K562 (cell line): ENCODE data around the gene TCF4.

ENCODE experiments used
- ARHGAP35 ChIP-seq: fragments of 450-650 bp; IDR thresholded peaks from 2 replicates; pipeline ENCODE4 v1.6.1; 2018; ENCODE audit not compliant: partially characterized antibody
- ARID1B ChIP-seq: fragments of 450-650 bp; IDR thresholded peaks from 2 replicates; pipeline ENCODE4 v1.6.1; 2016; ENCODE audit warnings: antibody characterized with exemption, mild to moderate bottlenecking, inconsistent platforms
- CAMTA2 ChIP-seq: fragments of 250-450 bp; sonication (Bioruptor Pico); conservative IDR thresholded peaks from 2 replicates; pipeline ENCODE4 v1.5.1; 2022
- CREB1 ChIP-seq, 2 experiments: sonication (generic) in 1 of 2; formaldehyde crosslinking in 1 of 2; IDR thresholded peaks; 2 replicates each; pipeline versions ENCODE4 v1.6.1 to v1.8.0; 2012 to 2022; ENCODE audit warnings: inconsistent platforms in 1 of 2, mild to moderate bottlenecking in 1 of 2, missing genetic modification reagents in 1 of 2, moderate library complexity in 1 of 2
- FOXO4 ChIP-seq: fragments of 450-650 bp; formaldehyde crosslinking; IDR thresholded peaks from 2 replicates; pipeline ENCODE4 v1.4.0; 2020; ENCODE audit warnings: mild to moderate bottlenecking, moderate library complexity
- IRF9 ChIP-seq: fragments of 450-650 bp; IDR thresholded peaks from 2 replicates; pipeline ENCODE4 v1.6.1; 2016; ENCODE audit warnings: missing biosample characterization, missing genetic modification characterization
- PHF8 ChIP-seq: fragments of 200-600 bp; sonication (generic); IDR thresholded peaks from 2 replicates; pipeline ENCODE4 v1.6.1; 2012; ENCODE audit warnings: mixed run types, mild to moderate bottlenecking, inconsistent platforms, low read length, moderate library complexity, borderline replicate concordance
- RBM17 ChIP-seq: fragments of 200-400 bp; formaldehyde crosslinking; IDR thresholded peaks from 2 replicates; pipeline ENCODE4 v1.6.1; 2017; ENCODE audit warnings: low read depth, mild to moderate bottlenecking, low read length, borderline replicate concordance
- RFX7 ChIP-seq: fragments of 250-450 bp; sonication (Bioruptor Pico); IDR thresholded peaks from 2 replicates; pipeline ENCODE4 v1.5.1; 2021; ENCODE audit warnings: mild to moderate bottlenecking
- TCF7 ChIP-seq: sonication (generic); IDR thresholded peaks from 2 replicates; pipeline ENCODE4 v1.6.1; 2016; ENCODE audit warnings: antibody characterized with exemption, borderline replicate concordance
- ZBTB7A ChIP-seq: IDR thresholded peaks from 2 replicates; pipeline ENCODE4 v1.6.1; 2011; ENCODE audit warnings: low read depth, mild to moderate bottlenecking, low read length, moderate library complexity, borderline replicate concordance; ENCODE audit not compliant: control insufficient read depth
- TF ChIP-seq, protein P1 (sequence below): IDR thresholded peaks from 2 replicates; pipeline ENCODE4 v1.6.1; 2014; ENCODE audit warnings: antibody characterized with exemption
- TF ChIP-seq, protein P2 (sequence below): fragments of 250-450 bp; sonication (Bioruptor Pico); IDR thresholded peaks from 2 replicates; pipeline ENCODE4 v1.5.1; 2021; ENCODE audit warnings: mild to moderate bottlenecking

GRCh38 chr18:55523001-55523400 is 65.0 kb downstream of the TCF4 start:
- no peak for TF ChIP-seq RBM17
- TF ChIP-seq, protein P1, sequence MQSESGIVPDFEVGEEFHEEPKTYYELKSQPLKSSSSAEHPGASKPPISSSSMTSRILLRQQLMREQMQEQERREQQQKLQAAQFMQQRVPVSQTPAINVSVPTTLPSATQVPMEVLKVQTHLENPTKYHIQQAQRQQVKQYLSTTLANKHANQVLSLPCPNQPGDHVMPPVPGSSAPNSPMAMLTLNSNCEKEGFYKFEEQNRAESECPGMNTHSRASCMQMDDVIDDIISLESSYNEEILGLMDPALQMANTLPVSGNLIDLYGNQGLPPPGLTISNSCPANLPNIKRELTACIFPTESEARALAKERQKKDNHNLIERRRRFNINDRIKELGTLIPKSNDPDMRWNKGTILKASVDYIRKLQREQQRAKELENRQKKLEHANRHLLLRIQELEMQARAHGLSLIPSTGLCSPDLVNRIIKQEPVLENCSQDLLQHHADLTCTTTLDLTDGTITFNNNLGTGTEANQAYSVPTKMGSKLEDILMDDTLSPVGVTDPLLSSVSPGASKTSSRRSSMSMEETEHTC, result no peak
- no peak for TF ChIP-seq IRF9 (tag)
- no peak for TF ChIP-seq CREB1 (IDR thresholded peaks at IDR 0.05)
- no peak for TF ChIP-seq CREB1 (CRISPR knock-in tag; IDR thresholded peaks at IDR 0.05)
- no peak for TF ChIP-seq ARHGAP35
- TF ChIP-seq RFX7 (CRISPR knock-in tag), result no peak
- TF ChIP-seq TCF7, result no peak
- no peak for TF ChIP-seq CAMTA2
- TF ChIP-seq PHF8, result no peak
- TF ChIP-seq ZBTB7A, result no peak
- TF ChIP-seq ARID1B, result no peak
- no peak for TF ChIP-seq FOXO4 (CRISPR knock-in tag)
- TF ChIP-seq, protein P2, sequence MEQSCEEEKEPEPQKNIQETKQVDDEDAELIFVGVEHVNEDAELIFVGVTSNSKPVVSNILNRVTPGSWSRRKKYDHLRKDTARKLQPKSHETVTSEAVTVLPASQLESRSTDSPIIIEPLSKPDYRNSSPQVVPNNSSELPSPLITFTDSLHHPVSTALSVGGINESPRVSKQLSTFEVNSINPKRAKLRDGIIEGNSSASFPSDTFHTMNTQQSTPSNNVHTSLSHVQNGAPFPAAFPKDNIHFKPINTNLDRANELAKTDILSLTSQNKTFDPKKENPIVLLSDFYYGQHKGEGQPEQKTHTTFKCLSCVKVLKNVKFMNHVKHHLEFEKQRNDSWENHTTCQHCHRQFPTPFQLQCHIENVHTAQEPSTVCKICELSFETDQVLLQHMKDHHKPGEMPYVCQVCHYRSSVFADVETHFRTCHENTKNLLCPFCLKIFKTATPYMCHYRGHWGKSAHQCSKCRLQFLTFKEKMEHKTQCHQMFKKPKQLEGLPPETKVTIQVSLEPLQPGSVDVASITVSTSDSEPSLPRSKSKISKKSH (CRISPR knock-in tag), result no peak
